ENCODE results near the gene PNPLA2.

GRCh38 chr11:834371-835316, 15.9 kb downstream of the PNPLA2 start:
- TF ChIP-seq TAF1 (IDR thresholded peaks at IDR 0.05; ENCODE audit: borderline replicate concordance, insufficient read depth, low read length) (no peak), REST (IDR thresholded peaks at IDR 0.05; ENCODE audit: insufficient read depth in 1 of 2, low read depth in 2 of 2, low read length in 2 of 2) (no peak), POLR2AphosphoS5 (IDR thresholded peaks at IDR 0.05; ENCODE audit: low read depth, low read length) (no peak; the same call in 1 of the 2 replicates), SIN3A (IDR thresholded peaks at IDR 0.05; ENCODE audit: borderline replicate concordance, insufficient read depth, low read length) (no peak)
